Measurements from ENCODE around the gene SETD7.

DNA sequence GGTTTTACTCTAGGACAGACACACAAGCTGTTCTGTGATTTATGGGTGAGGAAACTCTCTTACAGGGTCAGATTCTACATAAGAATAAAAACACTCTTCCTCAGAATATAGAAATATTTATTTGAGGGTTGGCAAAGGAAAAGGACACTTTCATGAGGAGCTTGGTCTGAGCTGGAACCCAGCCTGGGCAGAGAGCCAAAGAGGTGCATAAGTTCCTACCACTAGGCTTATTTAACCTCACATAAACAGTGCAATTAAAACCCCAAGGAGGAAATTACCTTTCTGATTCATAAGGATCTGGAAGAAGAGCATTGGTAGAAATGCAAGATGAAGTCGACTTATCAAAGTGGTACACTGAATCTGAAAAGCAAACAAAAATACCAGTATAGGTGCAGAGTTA, 32.9 kb downstream of the SETD7 start:
- no peak for TF ChIP-seq EP300 (IDR thresholded peaks at IDR 0.05; ENCODE audit: low read depth)
- TF ChIP-seq, protein P1, sequence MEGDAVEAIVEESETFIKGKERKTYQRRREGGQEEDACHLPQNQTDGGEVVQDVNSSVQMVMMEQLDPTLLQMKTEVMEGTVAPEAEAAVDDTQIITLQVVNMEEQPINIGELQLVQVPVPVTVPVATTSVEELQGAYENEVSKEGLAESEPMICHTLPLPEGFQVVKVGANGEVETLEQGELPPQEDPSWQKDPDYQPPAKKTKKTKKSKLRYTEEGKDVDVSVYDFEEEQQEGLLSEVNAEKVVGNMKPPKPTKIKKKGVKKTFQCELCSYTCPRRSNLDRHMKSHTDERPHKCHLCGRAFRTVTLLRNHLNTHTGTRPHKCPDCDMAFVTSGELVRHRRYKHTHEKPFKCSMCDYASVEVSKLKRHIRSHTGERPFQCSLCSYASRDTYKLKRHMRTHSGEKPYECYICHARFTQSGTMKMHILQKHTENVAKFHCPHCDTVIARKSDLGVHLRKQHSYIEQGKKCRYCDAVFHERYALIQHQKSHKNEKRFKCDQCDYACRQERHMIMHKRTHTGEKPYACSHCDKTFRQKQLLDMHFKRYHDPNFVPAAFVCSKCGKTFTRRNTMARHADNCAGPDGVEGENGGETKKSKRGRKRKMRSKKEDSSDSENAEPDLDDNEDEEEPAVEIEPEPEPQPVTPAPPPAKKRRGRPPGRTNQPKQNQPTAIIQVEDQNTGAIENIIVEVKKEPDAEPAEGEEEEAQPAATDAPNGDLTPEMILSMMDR (IDR thresholded peaks at IDR 0.05) = no peak
- TF ChIP-seq POLR2AphosphoS5 (IDR thresholded peaks at IDR 0.05) = no peak
